Gastrocnemius medialis (tissue), 4 donors: ENCODE data around the gene AGPAT3. TPM values are rescaled to one million over a fixed set of nuclear protein-coding genes. Genes with fewer than 3 reads are reported as not detected.

Experiments used
- ATAC-seq, 2 donors: fragments of 150-250 bp; one replicate each; pipeline ENCODE4 v1.9.1; 2016
- DNase-seq, 2 donors: peaks; one replicate each; pipeline ENCODE4 v3.0.0-alpha.2; 2019
- H3K27ac ChIP-seq, 4 donors: fragments of 200-600 bp; sonication (generic); 1 replicate in 1 of 4; 2 replicates in 3 of 4; pipeline ENCODE4 v1.5.1; 2016 to 2018; ENCODE audit warnings: mild to moderate bottlenecking in 2 of 4, moderate library complexity in 1 of 4
- H3K27me3 ChIP-seq, 3 donors: fragments of 200-600 bp; sonication (generic) in 2 of 3; 1 replicate in 1 of 3; 2 replicates in 2 of 3; pipeline versions ENCODE4 v1.5.1 to v1.6.0; 2016 to 2019; ENCODE audit warnings: mild to moderate bottlenecking in 1 of 3, moderate library complexity in 1 of 3
- H3K36me3 ChIP-seq, 2 donors: fragments of 200-600 bp; sonication (generic) in 1 of 2; one replicate each; pipeline ENCODE4 v1.5.1; 2017 to 2018
- H3K4me1 ChIP-seq, 2 donors: fragments of 200-600 bp; sonication (generic) in 1 of 2; one replicate each; pipeline ENCODE4 v1.5.1; 2016 to 2017; ENCODE audit warnings: mild to moderate bottlenecking in 2 of 2
- H3K4me3 ChIP-seq, 4 donors: fragments of 200-600 bp; sonication (generic) in 3 of 4; 1 replicate in 1 of 4; 2 replicates in 3 of 4; pipeline ENCODE4 v1.5.1; 2016 to 2019; ENCODE audit warnings: mild to moderate bottlenecking in 2 of 4
- H3K9me3 ChIP-seq, 3 donors: fragments of 200-600 bp; sonication (generic) in 2 of 3; 1 replicate in 1 of 3; 2 replicates in 2 of 3; pipeline ENCODE4 v1.5.1; 2016 to 2019
- CTCF ChIP-seq, 5 experiments: fragments of 450-650 bp in 3 of 5; fragments of 200-600 bp in 2 of 5; sonication (generic) in 2 of 5; IDR thresholded peaks in 4 of 5; conservative IDR thresholded peaks in 1 of 5; 1 replicate in 4 of 5; 2 replicates in 1 of 5; pipeline ENCODE4 v1.5.1; 2016 to 2019; ENCODE audit warnings: antibody characterized with exemption in 5 of 5, mild to moderate bottlenecking in 3 of 5, moderate library complexity in 3 of 5
- POLR2A ChIP-seq, 2 donors: fragments of 450-650 bp; IDR thresholded peaks; one replicate each; pipeline ENCODE4 v1.6.1; 2017; ENCODE audit warnings: antibody characterized with exemption in 2 of 2, mild to moderate bottlenecking in 2 of 2, moderate library complexity in 2 of 2
- in situ Hi-C, 4 donors: fragments of 200-750 bp; cut with MboI; loops; one replicate each; pipeline versions ENCODE4 v1.15.0 to v1.8.0; 2017; ENCODE audit warnings: low sequenced_read_pairs in 4 of 4
- intact Hi-C: fragments of 100-400 bp; cut with DNase I; formaldehyde crosslinking; loops from one replicate; pipeline ENCODE4 v1.15.1; 2023; ENCODE audit warnings: low total_unique reads
- total RNA-seq, 4 donors: library from RNA; depleted of rRNA; stranded (reverse); fragments of >200 nt; gene quantifications; one replicate each; pipeline versions ENCODE4 v1.1.0 to v1.2.3, GENCODE V29; 2016

AGPAT3 gene
- total RNA-seq, 4 donors from 2014 or later = 44.2 to 102 (median 59.3) TPM

- no peaks in the 10 kb centered on the region for H3K27me3 ChIP-seq
- H3K4me1 ChIP-seq = peaks cover 42 to 76% of the 10 kb centered on the region in 2 donors
- H3K4me3 ChIP-seq = no peak overlapping the region
- no peaks in the 10 kb centered on the region for H3K9me3 ChIP-seq
- peak overlapping the region; percentile 94 to 98 (median 96) for H3K27ac ChIP-seq
- ATAC-seq (no peak), DNase-seq (no peak)
- no peaks in the 10 kb centered on the region for H3K36me3 ChIP-seq
- in situ Hi-C loops = loop anchor here in 1 of 4 donors (25.0 kb wide), 1 partner anchor 96 kb away; no protein-coding TSS in a partner anchor
- no peak for TF ChIP-seq CTCF (IDR thresholded peaks at IDR 0.05 in 4 of 5, conservative IDR thresholded peaks at IDR 0.05 in 1 of 5)
- no peak for TF ChIP-seq POLR2A (IDR thresholded peaks at IDR 0.05)
- intact Hi-C loops = no loop called here
Observed at GRCh38 chr21:43933199-43933598, 68.2 kb downstream of the AGPAT3 start.

- intact Hi-C loops (no loop called here), in situ Hi-C loops (loop anchor here in 1 of 4 donors (25.0 kb wide), 1 partner anchor 96 kb away; no protein-coding TSS in a partner anchor)
- Histone ChIP-seq H3K27ac (peak overlapping the region; percentile 94 to 98 (median 96)), H3K27me3 (no peaks in the 10 kb centered on the region), H3K4me3 (no peak overlapping the region), H3K9me3 (no peaks in the 10 kb centered on the region), H3K4me1 (peaks cover 42 to 76% of the 10 kb centered on the region in 2 donors), H3K36me3 (no peaks in the 10 kb centered on the region)
- ATAC-seq (no peak), DNase-seq (no peak)
- TF ChIP-seq CTCF (IDR thresholded peaks at IDR 0.05 in 4 of 5, conservative IDR thresholded peaks at IDR 0.05 in 1 of 5) = no peak
- TF ChIP-seq POLR2A (IDR thresholded peaks at IDR 0.05) = no peak
Observed at GRCh38 chr21:43933680-43934079, 68.7 kb downstream of the AGPAT3 start.

GRCh38 chr21:43934116-43934515, 69.1 kb downstream of the AGPAT3 start:
- Histone ChIP-seq H3K27ac (peak overlapping the region; percentile 25 to 98 (median 82)), H3K36me3 (no peaks in the 10 kb centered on the region), H3K9me3 (no peaks in the 10 kb centered on the region), H3K4me1 (peaks cover 42 to 75% of the 10 kb centered on the region in 2 donors), H3K4me3 (no peak overlapping the region), H3K27me3 (no peaks in the 10 kb centered on the region)
- intact Hi-C loops = no loop called here
- ATAC-seq (no peak), DNase-seq (no peak)
- in situ Hi-C loops = loop anchor here in 1 of 4 donors (25.0 kb wide), 1 partner anchor 97 kb away; no protein-coding TSS in a partner anchor
- TF ChIP-seq POLR2A (IDR thresholded peaks at IDR 0.05) (no peak), CTCF (IDR thresholded peaks at IDR 0.05 in 4 of 5, conservative IDR thresholded peaks at IDR 0.05 in 1 of 5) (no peak)

- ATAC-seq (no peak), DNase-seq (no peak)
- no peak overlapping the region for H3K4me3 ChIP-seq
- no peaks in the 10 kb centered on the region for H3K27me3 ChIP-seq
- intact Hi-C loops = no loop called here
- in situ Hi-C loops = loop anchor here in 1 of 4 donors (25.0 kb wide), 1 partner anchor 98 kb away; no protein-coding TSS in a partner anchor
- no peaks in the 10 kb centered on the region for H3K9me3 ChIP-seq
- peaks cover 35 to 75% of the 10 kb centered on the region in 2 donors for H3K4me1 ChIP-seq
- H3K27ac ChIP-seq = peak overlapping the region; percentile 70 to 98 (median 90)
- TF ChIP-seq POLR2A (IDR thresholded peaks at IDR 0.05) (no peak), CTCF (IDR thresholded peaks at IDR 0.05 in 4 of 5, conservative IDR thresholded peaks at IDR 0.05 in 1 of 5) (no peak)
- no peaks in the 10 kb centered on the region for H3K36me3 ChIP-seq
Observed at GRCh38 chr21:43934716-43935705, 70.0 kb downstream of the AGPAT3 start.
